OCI-LY1 (cell line): Measurements from ENCODE around the gene AP2A2.

ENCODE experiments used
- CTCF ChIP-seq: fragments of 200-600 bp; sonication (generic), shearing (Covaris generic); IDR thresholded peaks from 2 replicates; pipeline ENCODE4 v1.5.1; 2017; ENCODE audit warnings: mild to moderate bottlenecking, antibody characterized with exemption, low read length, moderate library complexity, mixed read lengths
- EZH2 ChIP-seq: fragments of 200-600 bp; sonication (generic), shearing (Covaris generic); IDR thresholded peaks from 2 replicates; pipeline ENCODE4 v1.8.0; 2017; ENCODE audit warnings: borderline replicate concordance, mixed run types, mild to moderate bottlenecking, antibody characterized with exemption, low read length, moderate library complexity, mixed read lengths

DNA sequence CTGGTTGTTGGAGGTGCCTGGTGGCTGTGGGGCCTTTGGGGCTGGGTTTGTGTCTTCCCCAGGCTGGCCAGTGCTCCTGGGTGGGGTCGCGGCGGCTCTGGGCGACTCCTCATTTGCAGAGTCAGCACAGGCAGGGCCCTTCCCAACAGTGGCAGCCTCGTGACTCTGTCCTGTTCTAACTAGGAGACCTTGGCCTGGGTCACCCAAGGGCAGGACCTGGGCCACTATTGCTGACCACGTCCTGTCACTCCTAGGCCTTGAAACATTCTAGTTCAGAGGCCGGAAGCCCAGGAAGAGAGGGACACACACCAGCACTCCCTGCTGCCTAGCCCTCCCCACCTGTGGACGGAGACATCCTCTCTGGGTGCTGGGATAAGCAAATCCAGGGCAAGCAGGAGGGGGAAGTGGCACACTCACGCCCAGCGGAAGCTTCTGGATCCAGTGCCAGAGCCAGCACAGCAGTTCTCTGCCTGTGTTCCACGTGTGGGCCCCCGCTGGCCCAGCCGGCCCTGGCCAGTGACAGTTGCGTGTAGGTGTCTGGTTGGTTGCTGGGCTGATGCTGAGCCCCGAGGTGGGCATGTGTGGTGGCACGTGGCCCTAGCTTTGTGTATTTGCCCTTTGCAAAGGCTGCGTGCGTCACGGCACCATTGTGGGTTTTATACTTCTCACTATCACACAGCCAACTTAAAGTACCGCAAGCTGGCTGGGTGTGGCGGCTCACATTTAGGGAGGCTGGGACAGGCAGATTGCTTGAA is 10.7 kb upstream of the AP2A2 start:
- TF ChIP-seq CTCF (no peak), EZH2 (no peak)
